HG03196 (cell line): Measurements from ENCODE around the gene CCDC12.

ENCODE experiments used
- ATAC-seq: cut with Tn5 transposase; IDR thresholded peaks from one replicate; pipeline ENCODE4 v1.9.1; 2021; ENCODE audit not compliant: unreplicated experiment

Gene CCDC12

DNA sequence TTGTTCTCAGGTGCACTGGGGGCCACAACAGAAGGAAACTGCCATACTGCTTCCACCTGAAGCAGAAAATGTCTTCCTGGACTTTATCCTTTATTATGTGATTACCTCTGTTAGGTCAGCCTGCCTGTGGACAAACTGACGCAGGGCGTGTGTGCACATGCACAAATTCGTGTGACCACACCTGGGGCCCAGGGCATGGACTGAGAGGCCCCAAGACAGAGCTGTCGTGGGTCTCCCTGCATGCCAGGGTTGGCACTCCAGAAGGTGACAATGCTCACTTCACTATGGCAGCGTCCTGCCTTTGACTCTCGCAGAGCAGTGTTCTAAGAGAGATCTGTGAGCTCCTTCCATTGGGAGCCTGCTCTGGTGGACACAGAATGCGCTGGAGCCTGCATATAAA is 34.5 kb downstream of the CCDC12 start:
- ATAC-seq = no peak

DNA sequence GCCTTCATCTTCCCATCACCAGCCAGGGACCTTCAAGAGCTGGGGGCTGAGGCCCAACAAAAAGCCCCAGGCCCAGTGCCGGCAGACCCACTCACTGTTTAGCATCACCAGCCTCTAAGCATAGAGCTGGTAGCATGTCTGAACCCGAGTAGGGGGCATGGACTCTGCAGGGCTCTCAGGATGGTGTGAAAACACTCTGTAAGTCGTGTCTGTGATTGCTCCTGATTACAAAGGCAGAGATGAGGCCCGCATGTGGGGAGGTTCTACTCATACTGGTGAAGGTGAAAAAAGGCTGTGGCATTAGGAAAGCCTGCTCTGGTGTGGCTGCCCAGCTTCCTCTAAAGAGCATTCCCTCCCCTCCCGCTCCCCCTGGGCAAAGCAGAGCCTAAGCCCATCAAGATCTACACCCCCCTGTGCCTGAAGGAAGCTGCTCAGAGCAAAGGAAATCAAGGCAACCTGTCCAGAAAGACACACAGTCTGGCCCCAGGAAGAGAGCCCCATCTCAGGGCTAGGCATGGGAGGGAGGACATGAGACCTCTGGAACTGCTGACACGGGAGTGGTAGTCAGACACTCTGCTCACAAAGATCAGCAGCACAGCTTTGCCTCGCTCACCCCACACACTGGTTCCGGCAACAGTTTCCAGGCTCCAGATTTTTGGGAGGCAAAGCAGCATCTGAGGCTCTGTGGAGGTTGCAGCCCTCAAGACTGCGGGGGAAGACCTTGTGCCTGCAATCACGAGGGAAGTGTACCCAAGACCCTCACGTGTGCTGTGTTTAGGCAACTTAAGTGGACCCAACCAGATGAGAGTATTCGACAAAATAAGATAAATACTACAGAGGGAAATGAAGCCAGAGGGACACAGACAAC is 36.7 kb downstream of the CCDC12 start:
- ATAC-seq = no peak

DNA sequence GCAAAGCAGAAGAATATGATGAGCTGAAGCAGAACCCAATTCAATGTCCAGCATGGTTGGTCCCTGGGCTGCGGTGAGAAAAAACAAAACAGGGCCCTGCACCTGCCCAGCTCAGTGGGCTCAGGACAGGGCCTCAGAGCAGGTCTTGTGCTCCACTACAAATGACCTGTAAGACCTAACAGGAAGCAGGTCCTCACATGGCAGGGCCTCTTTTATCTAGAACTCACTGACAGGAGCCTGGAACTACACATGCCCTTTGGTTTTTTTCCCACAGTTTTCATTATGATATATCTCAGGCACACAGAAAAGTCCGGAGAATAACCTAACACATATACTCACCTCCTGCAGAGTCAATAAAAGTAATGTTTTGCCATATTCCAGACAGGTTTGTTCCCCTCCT is 38.4 kb downstream of the CCDC12 start:
- no peak for ATAC-seq

DNA sequence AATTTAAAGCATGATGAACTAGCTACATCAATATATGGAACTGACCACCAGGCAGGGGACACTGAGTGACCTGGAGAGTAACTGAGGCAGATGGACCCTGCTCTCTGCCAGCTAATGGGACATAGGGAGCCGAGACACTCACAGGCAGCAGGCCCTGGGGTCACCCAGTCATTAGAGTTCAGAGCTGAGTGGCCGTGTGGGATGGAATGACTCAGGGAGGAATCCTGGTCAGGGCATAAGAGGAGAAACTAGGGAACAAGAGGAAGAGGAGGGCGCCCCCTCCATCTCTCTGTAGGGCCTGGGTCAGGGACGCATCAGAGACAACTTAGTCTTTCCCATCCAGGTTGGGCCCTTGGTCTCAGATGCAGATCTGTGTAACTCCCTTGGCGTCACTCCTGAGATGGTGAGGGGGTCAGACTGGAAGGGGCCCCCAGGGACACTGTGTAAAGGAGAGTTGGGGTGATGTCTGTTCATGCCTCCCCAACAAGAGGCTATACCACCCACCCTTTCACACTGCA is 39.8 kb downstream of the CCDC12 start:
- ATAC-seq = no peak

GRCh38 chr3:46935989-46936558 is 40.5 kb downstream of the CCDC12 start:
- no peak for ATAC-seq

GRCh38 chr3:46935168-46935858 is 41.2 kb downstream of the CCDC12 start:
- ATAC-seq = no peak

- no peak for ATAC-seq
Observed at GRCh38 chr3:46934498-46935167, 41.9 kb downstream of the CCDC12 start.

- ATAC-seq = no peak
Observed at GRCh38 chr3:46934072-46934471, 42.5 kb downstream of the CCDC12 start.

GRCh38 chr3:46933261-46933660 is 43.3 kb downstream of the CCDC12 start:
- ATAC-seq = no peak

- ATAC-seq = no peak
Observed at GRCh38 chr3:46932455-46933225, 43.9 kb downstream of the CCDC12 start.

DNA sequence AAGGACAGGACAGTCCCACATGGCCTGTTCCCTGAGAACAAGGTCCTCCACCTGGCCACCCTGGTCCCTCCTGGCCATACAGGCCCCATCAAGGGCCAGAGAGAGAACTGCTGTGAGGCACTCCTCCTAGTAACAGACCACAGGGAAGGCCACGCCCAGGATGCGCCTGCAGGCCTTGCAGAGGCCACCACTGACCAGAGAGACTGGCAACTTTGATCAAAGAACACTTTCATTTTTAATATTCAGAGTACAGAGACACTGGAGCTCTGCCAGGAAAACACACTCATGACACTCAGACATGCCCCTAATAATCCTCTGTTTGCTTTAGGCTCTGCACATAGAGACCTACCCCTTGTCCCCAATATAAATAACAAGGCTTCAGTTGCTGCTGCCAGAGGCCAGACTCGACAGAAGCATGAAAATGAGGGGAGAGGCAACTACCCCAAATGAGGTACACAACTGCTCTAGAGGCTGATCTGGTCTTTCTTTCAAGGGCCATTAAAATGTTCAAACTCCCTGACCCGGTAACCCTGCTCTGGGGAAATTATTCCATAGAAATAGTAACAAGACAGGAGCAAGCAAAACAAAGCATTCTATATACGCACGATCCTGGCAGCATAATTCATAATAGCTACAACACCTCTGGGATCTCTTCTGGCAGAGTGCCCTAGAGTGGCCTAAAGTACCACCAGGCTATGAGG is 44.8 kb downstream of the CCDC12 start:
- no peak for ATAC-seq

DNA sequence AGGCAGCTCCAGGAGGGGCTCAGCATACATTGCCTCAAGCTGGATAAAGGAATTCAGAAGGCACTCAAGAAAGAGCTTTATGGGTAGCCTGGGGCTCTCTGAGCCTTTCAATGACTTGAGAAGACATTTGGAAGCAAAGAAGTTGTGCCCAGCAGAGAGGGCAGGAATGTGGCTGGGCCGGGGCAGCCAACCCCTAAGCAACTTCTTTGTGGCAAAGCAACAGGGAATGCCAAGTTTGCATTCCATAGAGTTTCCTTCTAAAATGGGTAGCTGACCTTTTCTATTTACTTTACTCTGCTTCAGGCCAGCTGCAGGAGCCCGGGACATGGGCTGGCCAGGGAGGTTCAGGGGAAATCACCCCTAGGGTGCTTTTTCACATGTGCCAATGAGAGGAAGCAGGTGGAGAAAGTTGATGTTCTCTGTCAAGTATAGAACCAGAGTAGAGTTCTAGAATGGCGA is 45.6 kb downstream of the CCDC12 start:
- ATAC-seq = no peak

DNA sequence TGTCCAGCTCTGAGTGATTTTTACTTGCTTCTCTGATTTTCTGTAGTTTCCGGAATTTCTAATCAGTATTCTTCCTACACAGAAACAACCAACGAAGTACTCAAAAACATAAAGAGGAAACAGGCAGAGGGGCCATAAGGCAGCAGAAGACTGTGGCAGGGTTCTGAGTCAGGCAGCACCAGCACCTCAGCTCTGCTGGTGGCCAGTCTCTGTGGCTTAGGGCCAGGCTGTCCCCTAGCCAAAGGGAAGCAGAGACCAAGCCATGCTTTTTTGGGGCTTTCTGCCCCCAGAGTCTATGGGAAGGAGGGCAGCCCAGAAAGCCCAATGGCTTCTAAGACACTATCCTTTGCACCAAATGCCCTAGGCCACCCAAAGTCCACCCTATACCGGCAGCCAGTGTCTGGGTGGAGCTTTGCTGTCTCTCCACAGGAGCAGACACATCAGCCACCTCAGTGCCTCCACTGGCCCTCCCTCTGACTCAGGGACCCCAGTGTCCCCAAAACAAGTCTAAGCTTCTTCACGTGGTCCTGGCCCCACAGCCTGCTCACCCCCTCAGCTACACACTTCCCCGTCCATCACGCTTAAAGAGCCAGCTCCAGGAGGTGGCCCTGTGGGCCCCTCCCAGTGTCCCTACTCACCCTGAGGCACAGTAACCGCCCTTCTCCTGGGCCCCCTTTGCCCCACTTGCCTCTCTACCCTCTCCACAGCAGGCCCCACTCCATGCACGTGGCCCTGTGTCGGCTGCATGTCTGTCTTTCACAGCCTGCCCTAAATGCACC is 46.2 kb downstream of the CCDC12 start:
- ATAC-seq = no peak

DNA sequence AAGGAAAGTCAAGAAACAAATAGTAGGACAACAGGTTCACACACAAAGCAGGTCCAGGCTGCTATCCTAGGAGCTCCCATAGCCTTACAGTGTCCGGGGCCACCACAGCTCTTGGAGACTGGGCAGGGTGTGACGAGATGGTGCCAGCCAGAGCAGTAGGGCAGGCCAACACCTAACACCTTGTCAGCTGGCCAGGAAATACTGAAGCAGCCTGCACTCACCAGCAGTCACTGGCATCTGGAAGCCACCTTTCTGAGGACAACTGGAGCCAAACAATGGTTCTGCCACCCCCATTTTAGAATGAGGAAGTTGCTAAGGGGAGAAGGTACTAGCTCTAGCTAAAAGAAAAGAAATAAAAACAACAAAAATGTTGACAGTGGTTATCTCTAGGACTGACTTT is 47.2 kb downstream of the CCDC12 start:
- ATAC-seq = no peak

DNA sequence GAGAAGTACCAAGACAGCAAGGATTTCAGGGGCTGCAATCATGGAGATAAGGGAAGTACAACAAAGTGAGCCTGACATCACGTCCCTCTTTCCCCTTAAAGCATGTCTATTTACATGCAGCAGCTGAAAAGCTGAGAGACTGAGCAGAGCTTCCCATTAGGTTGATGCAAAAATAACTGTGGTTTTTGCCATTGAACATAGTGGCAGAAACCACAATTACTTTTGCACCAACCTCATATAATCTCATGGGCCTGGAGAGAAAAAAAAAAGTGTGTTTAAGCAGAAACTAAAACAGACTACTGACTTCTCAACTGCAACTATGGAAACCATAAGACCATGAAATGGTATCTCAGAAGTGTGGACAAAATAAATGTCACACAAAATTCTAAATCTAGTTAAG is 48.3 kb downstream of the CCDC12 start:
- no peak for ATAC-seq

GRCh38 chr3:46927718-46928073 is 48.8 kb downstream of the CCDC12 start:
- ATAC-seq = peak; percentile 5

DNA sequence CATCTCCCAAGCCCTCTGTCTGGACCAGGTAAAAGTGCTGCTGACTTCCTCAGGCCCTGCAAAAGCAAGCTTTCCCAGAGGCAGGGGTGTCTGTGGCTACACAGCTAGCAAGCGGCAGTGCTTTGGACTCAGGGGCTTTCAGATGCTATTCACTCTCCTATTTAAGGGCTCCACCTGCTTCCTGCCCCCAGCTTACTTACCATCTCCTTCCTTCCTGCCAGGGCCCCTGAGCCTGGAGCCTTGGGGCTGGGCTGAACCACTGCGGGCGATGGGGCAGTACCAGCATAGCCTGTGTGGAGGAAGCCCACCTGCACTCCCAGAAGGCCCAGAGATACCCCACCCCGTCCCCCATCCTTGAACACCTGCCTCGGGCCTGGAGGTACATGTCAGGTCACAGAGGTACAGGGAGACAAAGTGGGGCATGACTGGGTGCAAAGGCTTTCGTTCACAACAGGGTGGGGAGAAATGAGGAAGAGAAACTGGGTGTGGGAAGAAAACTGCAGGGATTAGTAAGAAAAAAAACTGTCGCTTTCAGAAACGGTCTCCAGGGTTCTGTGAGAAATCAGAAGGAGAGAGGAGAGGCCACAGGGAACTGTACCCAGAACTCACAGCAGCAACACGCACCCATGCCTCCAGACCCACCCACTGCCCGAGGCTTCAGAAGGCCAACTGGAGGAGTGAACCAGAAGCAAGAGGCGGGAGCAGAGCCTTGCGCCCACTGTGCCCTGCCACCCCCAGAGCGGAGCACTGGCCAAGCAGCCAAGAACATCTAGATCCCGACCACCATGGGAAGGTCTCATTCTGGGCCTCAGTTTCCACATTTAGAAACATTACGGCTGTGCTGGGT is 49.5 kb downstream of the CCDC12 start:
- peak; percentile 47 for ATAC-seq

GRCh38 chr3:46926447-46926846 is 50.1 kb downstream of the CCDC12 start:
- no peak for ATAC-seq
